Psoas muscle (tissue), 8 donors: ENCODE measurements around the gene ITGAL. TPM values are rescaled to one million over a fixed set of nuclear protein-coding genes. Genes with fewer than 3 reads are reported as not detected.

Source experiments
- ATAC-seq, 4 donors: fragments of 200-7000 bp; cut with Tn5 transposase; one replicate each; pipeline ENCODE4 v1.9.1; 2020; ENCODE audit warnings: moderate library complexity in 3 of 4, mild to moderate bottlenecking in 2 of 4
- DNase-seq, 2 donors: peaks; one replicate each; pipeline ENCODE4 v3.0.0-alpha.2; 2020
- H3K27ac ChIP-seq: fragments of 200-600 bp; one replicate; pipeline ENCODE4 v1.8.0; 2022
- H3K27me3 ChIP-seq, 3 donors: fragments of 200-600 bp in 1 of 3; one replicate each; pipeline versions ENCODE4 v1.6.1 to v1.8.0; 2013 to 2022; ENCODE audit warnings: low read length in 2 of 3, mild to moderate bottlenecking in 2 of 3, moderate library complexity in 1 of 3; ENCODE audit not compliant: insufficient read depth in 3 of 3
- H3K36me3 ChIP-seq, 2 donors: fragments of 200-600 bp in 1 of 2; one replicate each; pipeline versions ENCODE4 v1.6.1 to v1.8.0; 2013 to 2022; ENCODE audit warnings: low read depth in 1 of 2, mild to moderate bottlenecking in 1 of 2, moderate library complexity in 1 of 2; ENCODE audit not compliant: insufficient read depth in 1 of 2
- H3K4me1 ChIP-seq: fragments of 200-600 bp; one replicate; pipeline ENCODE4 v1.8.0; 2022
- H3K4me3 ChIP-seq: fragments of 200-600 bp; one replicate; pipeline ENCODE4 v1.8.0; 2022; ENCODE audit warnings: mild to moderate bottlenecking
- H3K9me3 ChIP-seq: fragments of 200-600 bp; one replicate; pipeline ENCODE4 v1.8.0; 2022
- CTCF ChIP-seq: fragments of 200-600 bp; IDR thresholded peaks from one replicate; pipeline ENCODE4 v1.8.0; 2022; ENCODE audit warnings: antibody characterized with exemption
- WGBS, 3 donors: extraction: QIAGEN DNeasy Blood & Tissue Kit; methylation state at CpG; one replicate each; pipeline versions ENCODE4 v1.1.6 to v1.1.7; 2013; 5-methylcytosine and 5-hydroxymethylcytosine counted together
- intact Hi-C, 2 donors: fragments of 100-400 bp; cut with DNase I; formaldehyde crosslinking; loops; one replicate each; pipeline versions ENCODE4 v1.11.0 to v1.14.2; 2022
- polyA plus RNA-seq, 3 donors: library from polyadenylated mRNA; stranded (reverse); fragments of 200-250 nt; gene quantifications; one replicate each; pipeline ENCODE4 v1.2.3, GENCODE V29; 2013
- total RNA-seq, 4 donors: library from RNA; stranded (reverse); fragmentation: NEBNext Ultra II Directional in 2 of 4; extraction: Animal tissue kit (Norgen Biotek cat#: 25700) in 2 of 4; gene quantifications; one replicate each; pipeline versions ENCODE4 v1.2.1 to v1.2.4, GENCODE V29; 2021 to 2023
- donor health status: healthy with polysubstance abuse.
- donor health status: DM: no; HTN: no; CAD: no; lungs with moderate emphysema.
- donor health status: Bipolar disorder and iron deficiency.
- donor health status: healthy.
- donor health status: DM: yes; HTN: yes; CAD: no.
- donor health status: DM: no; HTN: no; CAD: no.
- donor health status: DM: no; HTN: no; CAD: no.
- donor health status: DM: yes; HTN: yes; CAD: no.

The ITGAL gene
- total and polyA plus RNA-seq, 7 donors: 0.21 to 3.0 (median 1.1) TPM

- Histone ChIP-seq H3K4me3 (peak overlapping the region; percentile 91), H3K4me1 (peaks cover 16% of the 10 kb centered on the region), H3K9me3 (no peaks in the 10 kb centered on the region), H3K27ac (peak overlapping the region; percentile 97), H3K36me3 (peaks cover 0 to 9% of the 10 kb centered on the region in 2 donors), H3K27me3 (no peaks in the 10 kb centered on the region)
- intact Hi-C loops: loop anchor here in 1 of 2 donors (5.0 kb wide), 2 partner anchors 44 to 81 kb away; partner anchors contain the start of genes PRR14 and ZNF768
- DNase-seq (peak; percentile 33 to 64), ATAC-seq (peak in 3 of 4 donors; percentile 1 to 14 (median 9))
- TF ChIP-seq CTCF: no peak
- 5 to 6% (median 6%) methylated on average over 21 to 22 of the region's 22 CpGs for WGBS, 3 donors
Observed at GRCh38 chr16:30570636-30571444, 98.3 kb downstream of the ITGAL start.

GRCh38 chr16:30571445-30572322 is 99.1 kb downstream of the ITGAL start, which contains the start of gene ZNF688:
TSS of gene ZNF688 (minus strand) at chr16:30571714. CDS start at chr16:30571629, 85 bp downstream.
- Histone ChIP-seq H3K27me3 (no peaks in the 10 kb centered on the region), H3K36me3 (peaks cover 0 to 9% of the 10 kb centered on the region in 2 donors), H3K9me3 (no peaks in the 10 kb centered on the region), H3K4me1 (peaks cover 16% of the 10 kb centered on the region), H3K27ac (peak within 1 kb of the TSS; percentile 97), H3K4me3 (peak within 1 kb of the TSS; percentile 91)
- no peak for TF ChIP-seq CTCF
- intact Hi-C loops: loop anchor here in 1 of 2 donors (5.0 kb wide), 2 partner anchors 44 to 81 kb away; partner anchors contain the start of genes PRR14 and ZNF768
- ATAC-seq (peak; percentile 88 to 90 (median 89)), DNase-seq (peak; percentile 96 to 98)
- WGBS, 3 donors: 0% methylated on average over 61 to 67 of the region's 67 CpGs

Other genes starting within 250 kb of the ITGAL start
- 1 to 10 TPM; 3.0 to 6.5 (median 5.0) TPM for gene NPIPB13, start 224.3 kb upstream of the ITGAL start, total RNA-seq
- gene NPIPB13, start 224.3 kb upstream of the ITGAL start, polyA plus RNA-seq: 1 to 10 TPM; 1.8 to 2.2 (median 2.0) TPM
- 10 to 100 TPM; 38.9 to 65.0 (median 49.6) TPM for gene CD2BP2, start 117.4 kb upstream of the ITGAL start, total RNA-seq
- 10 to 100 TPM; 31.0 to 61.8 (median 55.6) TPM for gene CD2BP2, start 117.4 kb upstream of the ITGAL start, polyA plus RNA-seq
- gene TBC1D10B, start 102.2 kb upstream of the ITGAL start, total RNA-seq: 10 to 100 TPM; 30.1 to 50.0 (median 34.1) TPM
- gene TBC1D10B, start 102.2 kb upstream of the ITGAL start, polyA plus RNA-seq: 10 to 100 TPM; 24.5 to 45.0 (median 26.4) TPM
- 1,000 to 10,000 TPM; 1,414 to 6,743 (median 2,777) TPM for gene MYL11, start 97.9 kb upstream of the ITGAL start, total RNA-seq
- gene MYL11, start 97.9 kb upstream of the ITGAL start, polyA plus RNA-seq: 1,000 to 10,000 TPM in 2 of 3 donors, 100 to 1,000 TPM in 1; 636 to 4,264 (median 2,548) TPM
- 1 to 10 TPM in 2 of 4 donors, under 1 TPM in 2; 0.34 to 1.8 (median 0.90) TPM for gene SEPTIN1, start 90.2 kb upstream of the ITGAL start, total RNA-seq
- under 1 TPM; 0.22 to 0.51 (median 0.28) TPM for gene SEPTIN1, start 90.2 kb upstream of the ITGAL start, polyA plus RNA-seq
- gene ZNF48, start 77.3 kb upstream of the ITGAL start, total RNA-seq: 1 to 10 TPM; 2.8 to 7.8 (median 5.6) TPM
- 1 to 10 TPM; 2.3 to 7.4 (median 3.2) TPM for gene ZNF48, start 77.3 kb upstream of the ITGAL start, polyA plus RNA-seq
- gene ZNF771, start 65.1 kb upstream of the ITGAL start, total RNA-seq: 10 to 100 TPM in 2 of 4 donors, 1 to 10 TPM in 2; 4.8 to 14.6 (median 9.1) TPM
- 1 to 10 TPM; 5.3 to 7.4 (median 5.4) TPM for gene ZNF771, start 65.1 kb upstream of the ITGAL start, polyA plus RNA-seq
- 10 to 100 TPM; 23.3 to 54.4 (median 33.9) TPM for gene DCTPP1, start 42.7 kb upstream of the ITGAL start, total RNA-seq
- gene DCTPP1, start 42.7 kb upstream of the ITGAL start, polyA plus RNA-seq: 10 to 100 TPM; 42.2 to 84.2 (median 52.7) TPM
- gene SEPHS2, start 26.9 kb upstream of the ITGAL start, total RNA-seq: 10 to 100 TPM; 25.4 to 61.4 (median 46.9) TPM
- 10 to 100 TPM; 39.0 to 96.7 (median 63.8) TPM for gene SEPHS2, start 26.9 kb upstream of the ITGAL start, polyA plus RNA-seq
- 10 to 100 TPM; 54.5 to 67.2 (median 60.2) TPM for gene ZNF768, start 53.8 kb downstream of the ITGAL start, total RNA-seq
- 100 to 1,000 TPM in 1 of 3 donors, 10 to 100 TPM in 2; 49.0 to 125 (median 91.2) TPM for gene ZNF768, start 53.8 kb downstream of the ITGAL start, polyA plus RNA-seq
- gene ZNF747, start 62.1 kb downstream of the ITGAL start, total RNA-seq: 10 to 100 TPM in 1 of 4 donors, 1 to 10 TPM in 3; 6.4 to 16.4 (median 8.9) TPM
- gene ZNF747, start 62.1 kb downstream of the ITGAL start, polyA plus RNA-seq: 10 to 100 TPM in 1 of 3 donors, 1 to 10 TPM in 2; 6.8 to 16.3 (median 7.9) TPM
- 1 to 10 TPM; 2.7 to 8.7 (median 5.2) TPM for gene ZNF764, start 85.6 kb downstream of the ITGAL start, total RNA-seq
- 1 to 10 TPM; 1.9 to 5.1 (median 3.0) TPM for gene ZNF764, start 85.6 kb downstream of the ITGAL start, polyA plus RNA-seq
- gene ZNF688, start 99.0 kb downstream of the ITGAL start, total RNA-seq: 10 to 100 TPM; 11.7 to 21.2 (median 16.5) TPM
- 10 to 100 TPM; 11.1 to 15.6 (median 13.5) TPM for gene ZNF688, start 99.0 kb downstream of the ITGAL start, polyA plus RNA-seq
- 1 to 10 TPM; 3.4 to 5.4 (median 3.9) TPM for gene ZNF785, start 113.0 kb downstream of the ITGAL start, total RNA-seq
- gene ZNF785, start 113.0 kb downstream of the ITGAL start, polyA plus RNA-seq: 1 to 10 TPM; 1.3 to 2.8 (median 1.5) TPM
- 1 to 10 TPM; 3.4 to 9.6 (median 5.8) TPM for gene ZNF689, start 137.6 kb downstream of the ITGAL start, total RNA-seq
- gene ZNF689, start 137.6 kb downstream of the ITGAL start, polyA plus RNA-seq: 1 to 10 TPM; 3.6 to 6.1 (median 5.4) TPM
- 10 to 100 TPM; 13.4 to 26.4 (median 15.9) TPM for gene PRR14, start 178.2 kb downstream of the ITGAL start, total RNA-seq
- gene PRR14, start 178.2 kb downstream of the ITGAL start, polyA plus RNA-seq: 10 to 100 TPM; 23.8 to 26.8 (median 25.5) TPM
- 10 to 100 TPM; 31.2 to 58.5 (median 38.6) TPM for gene FBRS, start 185.7 kb downstream of the ITGAL start, total RNA-seq
- 10 to 100 TPM; 24.8 to 35.5 (median 29.3) TPM for gene FBRS, start 185.7 kb downstream of the ITGAL start, polyA plus RNA-seq
- gene SRCAP, start 226.4 kb downstream of the ITGAL start, total RNA-seq: 10 to 100 TPM; 37.8 to 50.1 (median 45.2) TPM
- 10 to 100 TPM in 1 of 3 donors, 1 to 10 TPM in 2; 4.4 to 32.7 (median 4.5) TPM for gene SRCAP, start 226.4 kb downstream of the ITGAL start, polyA plus RNA-seq